ENCODE data around the gene LRIT1.

LRIT1 gene

DNA sequence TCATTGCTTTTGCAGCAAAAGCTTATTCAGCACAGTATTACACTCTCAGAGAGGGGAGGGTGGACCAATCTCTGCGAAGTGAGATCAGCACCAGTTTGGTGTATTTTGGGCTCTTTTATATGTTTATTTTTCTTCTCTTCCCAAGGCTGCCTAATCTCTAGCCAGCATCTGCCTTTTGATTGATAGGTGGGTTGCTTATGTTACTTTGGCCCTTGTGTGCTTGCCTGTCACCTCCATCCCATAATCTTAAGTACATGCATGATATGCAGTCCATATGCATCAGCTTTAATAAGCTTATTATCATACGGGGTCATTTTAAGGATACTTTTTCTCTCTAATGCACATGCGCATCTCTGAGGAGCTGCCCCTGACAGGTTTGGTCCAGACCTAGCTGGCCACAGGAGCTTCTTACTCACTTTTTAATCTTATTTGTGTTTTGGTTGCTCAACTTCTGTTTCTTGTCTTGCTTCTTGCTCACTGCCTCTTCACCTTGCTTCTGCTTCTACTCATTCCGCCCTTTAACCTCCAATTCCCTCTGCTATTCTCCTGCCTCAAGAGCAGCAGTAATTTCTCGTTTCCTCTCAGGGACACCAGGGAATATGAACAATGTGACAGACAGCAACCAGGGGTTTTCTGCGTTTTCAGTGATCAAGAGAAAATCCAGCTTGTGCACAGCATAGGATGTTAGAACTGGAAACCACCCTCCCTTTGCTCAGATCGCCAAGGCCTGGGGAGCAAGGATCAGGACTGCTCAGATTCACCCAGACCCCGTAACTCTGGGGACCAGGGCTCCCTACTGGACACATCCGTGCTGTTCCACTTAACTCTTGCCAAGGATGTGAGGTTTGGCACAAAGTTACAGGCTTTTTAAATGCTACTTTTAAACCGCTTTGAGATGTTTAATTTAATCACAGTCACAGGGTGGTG lies 13.5 kb upstream of the LRIT1 start:
- no peak for DNase-seq

DNA sequence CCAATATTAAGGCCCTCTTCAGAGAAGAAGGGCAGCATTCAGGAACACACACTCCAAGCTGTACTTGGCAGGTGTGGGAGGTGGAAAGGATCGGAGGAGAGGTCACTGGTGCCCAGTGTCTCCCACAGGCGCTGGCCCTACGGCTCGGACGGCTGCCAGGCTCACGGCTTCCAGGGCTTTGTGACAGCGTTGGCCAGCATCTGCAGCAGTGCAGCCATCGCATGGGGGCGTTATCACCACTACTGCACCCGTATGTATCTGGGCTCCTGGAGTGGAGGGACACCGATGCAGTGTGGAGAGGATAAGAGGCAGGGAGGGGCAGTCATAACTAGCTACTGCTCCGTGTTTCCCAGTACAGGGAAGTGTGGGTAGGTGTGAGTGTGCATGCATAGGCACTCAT lies 7.4 kb upstream of the LRIT1 start:
- no peak for DNase-seq

DNA sequence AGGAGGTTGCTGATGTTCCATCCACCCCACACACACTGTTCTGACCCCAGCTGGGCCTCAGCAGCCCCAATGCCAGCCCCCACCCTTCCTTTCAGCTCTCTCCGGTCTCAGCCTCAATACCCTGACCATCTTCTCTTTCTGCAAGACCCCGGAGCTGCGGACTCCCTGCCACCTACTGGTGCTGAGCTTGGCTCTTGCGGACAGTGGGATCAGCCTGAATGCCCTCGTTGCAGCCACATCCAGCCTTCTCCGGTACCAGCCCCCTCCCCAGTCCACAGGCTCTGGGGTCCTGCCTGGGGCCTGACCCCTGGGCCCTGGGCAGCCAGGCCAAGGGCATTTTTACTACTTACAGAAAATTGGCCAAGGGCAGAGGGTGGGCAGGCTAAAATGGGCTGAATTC lies 6.2 kb upstream of the LRIT1 start:
- no peak for DNase-seq

DNA sequence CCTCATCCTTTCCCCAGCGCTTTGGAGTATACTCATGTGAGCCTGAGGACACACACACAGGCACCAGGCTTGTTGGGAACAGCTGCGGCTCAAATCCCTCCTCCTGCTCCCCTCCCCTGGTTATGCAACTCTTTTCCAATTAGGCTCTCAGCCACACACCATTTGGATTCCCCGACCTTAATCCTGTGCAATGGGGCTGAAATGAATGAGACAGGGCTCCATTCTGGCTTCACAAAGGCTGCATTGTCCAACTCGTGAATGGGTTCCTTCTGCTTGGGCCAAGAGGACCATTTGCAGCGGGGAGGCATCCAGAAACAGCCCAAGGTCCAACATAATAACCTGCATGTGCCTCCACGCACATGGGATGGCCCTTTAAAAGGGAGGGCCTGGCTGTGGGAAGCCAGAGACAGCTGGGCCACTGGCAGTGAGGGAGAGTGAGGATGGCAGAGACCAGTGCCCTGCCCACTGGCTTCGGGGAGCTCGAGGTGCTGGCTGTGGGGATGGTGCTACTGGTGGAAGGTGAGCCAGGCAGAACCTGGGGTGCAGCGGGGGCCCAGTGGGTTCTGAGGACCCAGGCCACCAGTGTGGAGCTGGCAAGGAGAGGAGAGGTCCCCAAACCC lies 3.4 kb upstream of the LRIT1 start, which contains the start of gene RGR:
Gene RGR, plus strand, starts transcription at position 403 of the 620 bp plus-strand sequence. Its CDS starts 38 bp downstream, at position 441.
- no peak for DNase-seq

DNA sequence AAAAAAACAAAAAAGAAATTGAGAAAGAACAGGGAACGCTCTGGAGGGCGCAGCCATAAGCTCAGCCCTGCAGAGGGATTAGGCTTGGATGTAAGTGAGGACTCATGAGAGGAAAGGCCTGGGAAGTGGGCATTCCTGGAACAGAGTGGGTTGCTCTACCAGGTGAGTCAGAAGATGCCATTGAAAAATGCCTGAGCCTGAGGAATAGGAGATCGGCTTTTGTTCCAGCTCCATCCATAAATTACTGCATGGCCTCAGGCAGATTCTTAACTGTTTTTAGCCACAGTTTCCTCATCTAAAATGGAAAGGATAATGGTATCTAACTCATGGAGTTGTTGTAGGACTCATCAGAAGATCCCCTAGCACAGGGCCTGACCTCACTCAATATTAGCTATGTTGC lies 2.4 kb upstream of the LRIT1 start:
- DNase-seq: no peak

DNA sequence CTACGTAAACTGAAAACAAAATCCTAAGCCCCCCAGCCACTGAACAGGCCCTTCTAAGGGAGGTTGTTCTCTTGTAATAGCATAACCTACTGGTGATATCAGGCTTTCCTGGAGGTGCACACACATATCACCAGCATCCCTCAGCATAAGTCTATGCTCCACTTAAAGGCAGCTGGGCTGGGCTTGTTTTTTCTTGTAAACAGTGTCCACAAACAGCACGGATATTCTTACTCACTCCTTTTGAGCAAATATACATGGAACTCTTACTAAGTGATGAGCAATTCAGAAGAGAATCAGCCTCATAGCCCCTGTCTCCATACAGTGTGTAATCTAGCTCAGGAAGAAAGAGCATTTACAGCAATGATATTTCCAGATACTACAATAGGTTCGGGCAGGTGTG lies 2.4 kb downstream of the LRIT1 start:
- DNase-seq: no peak

DNA sequence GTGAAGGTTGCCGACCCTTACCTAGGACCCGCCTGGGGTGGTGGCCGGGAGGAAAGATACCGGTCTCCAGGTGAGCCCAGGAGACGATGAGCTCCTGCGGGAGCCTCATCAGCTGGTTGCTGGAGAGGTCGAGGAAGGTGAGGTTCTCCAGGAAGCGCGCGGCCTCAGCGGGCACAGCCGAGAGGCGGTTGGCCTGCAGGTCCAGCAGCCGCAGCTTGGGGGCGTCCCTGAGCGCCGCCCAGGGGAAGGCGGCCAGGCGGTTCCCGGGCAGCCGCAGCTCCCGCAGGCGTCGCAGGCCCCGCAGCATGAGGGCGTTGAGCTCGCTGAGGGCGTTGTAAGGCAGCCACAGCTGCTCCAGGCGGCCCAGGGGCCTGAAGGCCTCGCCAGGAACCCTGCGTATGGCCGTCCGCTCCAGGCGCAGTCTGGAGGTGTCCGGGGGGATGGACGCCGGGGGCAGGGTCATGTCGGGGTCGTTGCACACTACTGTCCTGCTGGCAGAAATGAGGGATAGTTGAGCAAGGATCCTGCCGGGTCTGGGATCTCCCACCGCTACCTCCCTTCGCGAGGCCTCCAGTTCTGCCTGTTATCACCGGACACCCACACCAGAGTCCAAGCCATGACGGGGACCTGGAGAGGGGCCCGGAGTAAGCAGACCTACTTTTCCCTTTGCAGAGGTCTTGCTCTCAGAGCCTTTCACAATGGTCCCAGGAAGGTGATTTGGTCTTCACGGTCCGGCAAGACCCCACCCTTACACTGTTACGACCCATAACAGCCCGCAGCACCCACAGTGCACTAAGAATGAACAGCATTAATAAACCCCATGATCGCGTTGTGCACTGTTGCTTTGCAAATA lies 3.9 kb downstream of the LRIT1 start:
- DNase-seq: no peak

DNA sequence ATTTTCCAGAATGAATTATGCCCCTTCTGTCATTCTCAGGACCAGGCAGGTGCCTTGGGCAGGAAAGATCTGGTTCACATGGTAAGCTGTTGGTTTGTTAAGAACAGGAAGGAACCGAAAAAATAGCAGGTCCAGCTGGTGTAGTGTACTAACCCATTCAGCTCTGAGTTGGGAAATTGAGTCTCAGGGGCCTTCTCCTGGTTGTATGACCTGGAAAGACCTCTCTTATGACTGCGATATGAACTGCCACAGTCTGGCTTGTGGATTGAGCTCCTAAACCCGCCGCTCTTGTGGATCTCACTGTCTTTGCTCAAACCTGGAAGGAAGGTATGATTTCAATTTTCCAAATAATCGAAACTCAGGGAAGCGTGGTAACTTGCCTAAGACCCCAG lies 4.5 kb downstream of the LRIT1 start:
- no peak for DNase-seq

DNA sequence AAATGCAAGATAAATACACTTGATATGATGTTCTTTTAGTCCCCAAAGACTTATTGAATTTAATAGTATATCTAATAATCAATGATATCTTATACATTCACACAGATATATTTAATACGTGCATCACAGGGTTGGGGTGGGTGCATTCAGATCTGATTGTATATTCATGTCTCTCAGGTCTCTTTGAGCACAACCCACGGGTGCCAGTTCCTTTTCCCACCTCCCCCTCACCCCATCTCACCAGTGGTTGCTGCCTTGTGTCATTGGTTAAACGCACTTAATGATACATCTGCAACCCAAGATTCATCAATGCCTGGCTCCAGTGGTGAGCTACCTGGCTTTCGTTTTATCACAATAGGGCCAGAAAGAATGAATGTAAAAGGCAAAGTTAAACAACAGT lies 6.2 kb downstream of the LRIT1 start:
- no peak for DNase-seq

DNA sequence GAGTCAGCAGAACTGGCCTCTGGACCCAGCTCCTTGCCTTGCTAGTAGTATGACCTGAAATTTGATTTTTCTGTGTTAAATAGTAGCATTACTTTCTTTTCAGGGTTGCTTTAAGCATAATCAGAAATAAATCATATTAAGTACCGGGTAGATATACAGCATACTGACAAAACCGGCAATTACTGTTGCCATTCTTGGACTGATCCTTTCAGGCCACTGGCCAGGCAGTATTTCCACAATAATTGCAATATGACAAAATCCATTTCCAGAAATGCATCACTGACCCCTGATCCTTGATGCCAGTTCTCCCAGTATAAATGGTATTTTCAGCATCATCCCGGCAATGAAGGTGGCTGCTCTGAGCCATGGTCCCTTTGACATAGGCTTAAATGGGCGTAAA lies 6.9 kb downstream of the LRIT1 start:
- DNase-seq: no peak

DNA sequence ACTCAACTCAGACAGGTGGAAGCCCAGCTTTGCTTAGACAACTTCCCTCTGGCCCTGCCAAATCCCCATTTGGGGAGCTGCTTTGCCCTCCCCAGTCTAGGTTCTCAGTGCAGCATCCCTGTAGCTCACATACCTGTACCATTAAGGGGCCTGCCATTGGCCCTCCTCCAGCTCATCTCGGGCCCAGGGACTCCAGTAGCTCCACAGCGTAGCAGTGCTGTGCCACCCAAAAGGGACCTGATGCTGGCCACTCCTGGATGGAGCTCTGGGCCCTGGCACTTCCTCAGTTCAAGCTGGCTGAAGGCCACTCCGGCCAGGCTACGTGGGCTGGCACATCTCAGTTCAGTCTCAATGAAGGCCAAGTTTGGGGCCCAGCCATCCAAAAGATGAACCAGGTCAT lies 7.4 kb downstream of the LRIT1 start:
- DNase-seq: no peak

DNA sequence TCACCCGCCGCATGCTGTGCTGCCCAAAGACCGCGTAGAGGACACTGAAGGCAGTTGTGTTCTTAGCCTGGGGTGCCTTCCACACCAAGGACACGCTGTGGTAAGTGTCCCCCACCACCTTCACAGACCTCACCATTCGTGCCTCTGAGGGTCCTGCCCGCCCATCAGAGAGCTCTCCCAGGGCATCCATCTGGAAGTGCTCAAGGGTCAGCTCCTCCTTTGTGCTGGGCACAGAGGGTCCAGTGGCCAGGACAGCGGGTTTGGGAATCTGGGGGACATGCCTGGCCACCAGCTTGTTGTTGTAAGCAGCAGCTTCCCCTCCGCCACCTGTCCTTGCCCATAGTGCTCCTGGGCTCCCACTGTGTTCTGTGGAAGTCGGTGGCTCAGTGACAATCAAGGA lies 9.0 kb downstream of the LRIT1 start:
- DNase-seq: no peak

DNA sequence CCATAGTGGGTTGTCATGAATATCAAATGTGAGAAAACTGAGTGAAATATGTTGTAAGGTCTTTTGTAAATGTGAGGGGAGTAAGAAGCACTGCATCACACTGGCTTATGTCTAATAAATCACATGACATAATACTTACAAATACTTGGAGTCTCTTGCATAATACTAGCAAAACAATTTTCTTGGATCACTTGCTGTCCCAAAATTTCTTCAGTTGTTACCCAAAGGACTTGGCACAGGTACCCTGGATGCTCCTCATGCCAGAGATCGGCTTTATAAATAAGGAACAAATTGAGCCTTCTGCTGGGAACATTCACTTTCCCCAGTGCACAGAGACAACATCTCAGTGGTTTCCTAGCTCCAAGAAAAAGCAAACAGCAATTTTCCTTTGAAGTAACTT lies 11.0 kb downstream of the LRIT1 start:
- no peak for DNase-seq

DNA sequence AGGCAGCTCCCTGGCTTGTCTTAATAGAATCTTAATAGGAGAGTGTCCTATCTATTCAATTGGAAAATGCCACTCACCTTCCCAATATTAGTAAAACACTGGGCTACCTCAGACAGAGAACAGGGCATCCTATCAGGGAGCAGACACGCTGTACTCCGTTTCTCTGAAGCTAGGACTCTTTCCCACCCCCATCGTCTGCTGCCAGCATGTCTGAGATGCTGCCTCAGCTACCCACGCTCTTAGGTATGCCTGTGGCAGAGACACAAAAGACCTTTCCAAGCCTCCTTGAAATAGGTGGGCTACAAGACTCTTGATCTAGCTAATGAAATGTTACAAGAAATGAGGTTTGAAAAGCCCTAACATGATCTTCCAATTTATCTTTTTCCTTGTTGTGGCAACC lies 13.5 kb downstream of the LRIT1 start:
- DNase-seq: no peak

DNA sequence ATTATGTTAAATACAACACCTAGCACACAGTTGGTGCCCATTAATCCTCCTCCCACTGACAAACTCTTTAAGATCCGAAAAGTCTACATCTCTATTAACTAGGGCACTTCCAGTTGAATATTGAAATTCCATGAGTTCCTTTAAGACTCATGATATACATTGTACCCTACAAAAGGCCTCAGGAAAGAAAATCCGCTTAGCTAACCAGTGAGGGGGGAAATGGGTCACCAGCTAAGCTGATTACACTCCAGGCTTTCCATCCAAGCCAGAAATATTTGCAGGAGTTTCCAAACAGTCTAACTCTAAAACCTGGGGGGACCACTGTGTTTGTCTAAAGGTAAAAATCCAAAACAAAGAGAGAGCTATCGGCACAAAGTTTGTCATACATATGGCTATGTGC lies 14.7 kb downstream of the LRIT1 start:
- no peak for DNase-seq

DNA sequence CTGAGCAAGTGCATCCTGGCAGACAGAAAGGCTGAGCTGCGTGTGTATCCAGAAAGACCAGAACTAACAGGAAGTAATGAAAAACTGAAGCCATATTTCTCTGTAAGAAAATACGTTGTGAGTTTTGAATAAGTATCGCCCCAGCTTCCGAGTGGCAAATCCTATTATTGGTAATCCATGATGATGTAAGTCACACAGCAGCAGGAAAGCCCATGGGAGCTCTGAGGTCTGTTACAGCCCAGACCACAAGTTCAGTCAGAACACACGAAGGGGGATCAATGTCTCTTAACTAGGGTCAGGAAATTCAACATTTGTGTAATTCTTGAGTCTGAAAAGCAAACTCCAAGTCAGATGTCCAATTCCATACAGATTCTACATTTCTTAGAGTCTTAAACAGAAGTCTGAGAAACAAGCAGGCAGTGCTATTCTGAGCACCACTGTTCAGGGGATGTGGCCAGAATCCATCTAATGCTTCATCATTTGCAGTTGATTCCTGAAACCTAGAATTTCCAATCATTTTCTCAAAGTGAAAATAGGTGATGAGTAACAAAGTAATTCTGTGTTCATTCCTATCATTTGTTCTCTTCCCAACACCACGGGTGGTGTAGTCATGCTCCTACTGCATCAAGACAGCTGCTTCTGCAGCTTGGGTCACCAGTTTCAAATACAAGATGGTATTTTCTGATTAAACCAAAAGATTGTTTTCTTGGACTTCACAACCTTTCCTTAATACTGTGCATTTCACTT lies 15.7 kb downstream of the LRIT1 start, which contains the start of gene LRIT2:
Gene LRIT2, minus strand, starts transcription at position 118 of the 747 bp plus-strand sequence. Its CDS starts 24 bp downstream, at position 94.
- no peak for DNase-seq

DNA sequence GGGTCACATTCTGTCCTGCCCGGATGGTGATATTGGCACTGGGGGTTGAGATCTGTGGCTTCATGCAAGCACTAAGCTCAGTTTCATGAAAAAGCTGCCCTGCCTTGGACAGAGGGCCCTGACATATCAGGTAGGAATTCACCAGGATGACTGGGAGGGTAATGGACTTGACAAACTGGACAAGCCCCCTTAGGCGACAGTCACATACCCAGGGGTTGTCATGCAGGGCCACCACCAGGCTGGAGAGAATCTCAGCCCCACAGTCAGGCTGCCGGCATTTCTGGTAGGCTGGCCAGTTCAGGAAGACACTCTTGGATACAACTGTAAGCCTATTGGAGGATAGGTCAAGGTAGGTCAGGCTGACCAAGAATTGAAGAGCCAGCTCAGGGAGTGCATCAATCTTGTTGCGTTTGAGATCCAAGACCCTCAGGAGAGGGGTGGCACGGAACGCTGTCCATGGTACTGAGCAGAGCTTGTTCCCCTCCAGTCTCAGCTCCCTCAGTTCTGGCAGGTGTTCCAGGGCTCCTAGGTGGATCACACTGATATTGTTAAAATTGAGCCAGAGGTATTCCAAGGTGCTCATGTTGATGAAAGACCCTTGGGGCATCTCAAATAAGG lies 16.8 kb downstream of the LRIT1 start:
- DNase-seq: no peak

DNA sequence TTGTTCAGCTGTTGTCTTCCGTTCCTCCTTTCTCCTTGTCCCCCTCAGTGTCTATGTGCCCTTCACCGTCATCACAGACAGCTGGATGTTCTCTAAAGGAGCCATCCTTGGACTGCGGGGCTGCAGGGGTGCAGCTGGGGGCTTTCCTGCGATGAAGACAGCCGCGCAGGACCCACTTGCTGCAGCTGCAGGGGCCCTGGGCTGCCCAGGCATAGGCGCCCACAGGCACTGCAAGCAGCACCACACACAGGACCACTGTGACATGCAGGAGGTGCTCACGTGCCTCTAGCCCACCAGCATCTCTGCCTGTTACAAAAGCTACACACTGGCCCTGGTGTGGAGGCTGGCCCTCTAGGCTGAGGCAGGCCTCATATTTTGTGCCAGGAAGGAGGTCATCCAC lies 19.4 kb downstream of the LRIT1 start:
- DNase-seq: no peak

DNA sequence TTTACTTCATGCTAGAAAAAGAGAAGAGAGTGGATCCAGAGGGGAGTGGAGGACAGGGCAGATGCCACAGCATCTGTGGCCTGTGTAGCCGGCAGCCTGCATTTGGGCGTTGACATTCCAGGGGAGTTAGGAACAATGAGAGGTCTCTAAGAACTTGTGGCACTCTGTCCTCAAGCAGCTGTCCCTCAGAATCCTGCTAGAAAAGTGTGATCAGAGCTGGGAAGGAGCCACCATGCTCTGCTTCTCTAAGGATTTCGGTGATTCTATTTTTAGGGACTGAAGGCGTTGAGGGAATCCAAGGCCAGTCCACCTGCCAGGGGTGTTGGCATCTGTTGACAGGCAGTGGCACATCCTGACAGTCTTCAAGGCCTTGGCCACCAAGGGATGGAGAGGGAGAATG lies 23.6 kb downstream of the LRIT1 start:
- no peak for DNase-seq

DNA sequence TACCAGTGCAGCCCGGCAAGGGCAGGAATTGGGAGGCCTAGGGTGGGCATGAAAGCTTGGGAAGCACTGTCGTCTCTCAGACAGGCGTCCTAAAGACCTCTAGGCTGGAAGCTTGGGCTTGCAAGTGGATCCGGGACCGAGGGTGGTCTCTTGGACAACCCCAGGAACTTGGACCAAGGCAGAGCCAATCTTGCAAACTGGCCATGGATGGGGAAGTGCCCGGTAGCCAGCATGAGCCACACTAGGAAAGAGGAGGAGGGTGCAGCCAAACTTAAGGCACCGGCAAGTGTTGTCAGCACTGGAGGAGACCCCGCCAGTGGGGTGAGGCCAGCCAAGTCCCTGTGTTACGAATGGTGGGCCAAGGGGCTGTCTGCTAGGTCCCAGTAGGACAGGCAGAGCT lies 24.5 kb downstream of the LRIT1 start:
- DNase-seq: no peak

DNA sequence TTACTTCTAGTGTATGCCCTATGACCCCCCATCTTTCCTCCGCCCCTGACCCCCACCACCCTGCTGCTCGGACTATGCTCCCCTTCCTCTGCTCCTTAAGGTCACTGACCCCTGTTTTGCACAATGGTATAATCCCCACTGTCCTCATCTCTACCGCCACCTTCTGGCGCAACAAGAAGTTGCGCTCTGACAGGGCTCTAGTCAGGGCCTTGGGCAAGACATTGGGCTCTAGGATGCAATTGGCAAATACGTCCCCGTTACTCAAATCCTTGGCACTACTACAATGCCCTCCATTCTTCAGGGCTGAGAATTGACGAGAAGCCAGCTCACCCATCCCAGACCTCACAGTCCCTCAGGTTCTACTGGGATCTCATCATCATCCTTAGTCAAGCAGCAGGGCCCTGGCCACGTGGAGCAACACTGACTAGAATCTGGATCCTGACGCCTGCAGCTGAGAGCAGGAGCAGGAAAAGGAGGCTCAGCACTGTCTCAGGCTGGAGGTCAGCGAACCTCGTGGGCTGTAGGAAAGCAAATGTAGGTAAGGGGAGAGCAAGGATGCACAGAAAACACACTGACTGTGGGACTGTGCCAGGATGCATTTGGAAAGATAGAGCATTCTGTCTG lies 26.6 kb downstream of the LRIT1 start:
- peak; percentile 44 for DNase-seq

Data from CD4-positive, alpha-beta T cell treated with Interleukin-17A for 1 hour (primary cell).